NB4 (cell line): Measurements from ENCODE around the gene GSX1.

Source experiments
- CTCF ChIP-seq: IDR thresholded peaks from one replicate; pipeline ENCODE4 v1.5.1; 2012; ENCODE audit warnings: low read depth, low read length
- MAX ChIP-seq: IDR thresholded peaks from 2 replicates; pipeline ENCODE4 v1.6.1; 2011; ENCODE audit warnings: low read depth, low read length
- MYC ChIP-seq: IDR thresholded peaks from 2 replicates; pipeline ENCODE4 v1.6.1; 2011; ENCODE audit warnings: low read depth, low read length
- POLR2A ChIP-seq: IDR thresholded peaks from 2 replicates; pipeline ENCODE4 v1.6.1; 2011; ENCODE audit warnings: mild to moderate bottlenecking; ENCODE audit not compliant: insufficient read length; ENCODE audit errors: extremely low read depth

GRCh38 chr13:27744801-27745200 is 47.5 kb upstream of the GSX1 start:
- TF ChIP-seq CTCF (no peak), POLR2A (no peak), MYC (no peak), MAX (no peak)
